ENCODE measurements around the gene SARS1.

The SARS1 gene

DNA sequence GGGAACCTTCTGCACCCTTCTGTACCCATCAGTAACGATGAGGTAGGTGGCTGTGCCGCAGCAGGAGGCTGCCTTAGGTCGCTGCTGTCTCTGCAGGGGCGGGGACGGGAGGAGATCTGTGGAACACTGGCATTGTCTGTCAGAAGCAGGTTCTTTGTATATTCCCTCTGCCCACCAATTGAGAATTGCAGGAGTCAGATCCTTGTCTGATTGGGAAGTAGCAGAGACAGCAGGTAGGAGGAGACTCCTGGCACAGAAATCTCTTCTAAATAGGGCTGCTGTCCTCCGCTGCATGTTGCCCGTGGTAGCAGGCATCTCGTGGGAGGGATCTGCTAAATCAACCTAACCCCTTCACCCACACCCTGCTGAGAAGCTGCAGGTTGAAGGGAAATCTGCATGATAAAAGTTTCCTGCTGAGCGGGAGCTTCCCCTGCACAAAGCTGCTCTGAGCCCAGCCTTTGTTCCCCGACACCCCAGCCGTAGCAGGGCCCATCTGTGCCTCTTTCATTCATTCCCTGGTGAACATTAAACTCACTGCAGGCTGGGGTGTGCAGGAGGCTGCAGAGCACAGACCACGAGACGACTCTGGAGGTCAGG lies 15.9 kb downstream of the SARS1 start:
- DNase-seq: peak; percentile 68 to 86

DNA sequence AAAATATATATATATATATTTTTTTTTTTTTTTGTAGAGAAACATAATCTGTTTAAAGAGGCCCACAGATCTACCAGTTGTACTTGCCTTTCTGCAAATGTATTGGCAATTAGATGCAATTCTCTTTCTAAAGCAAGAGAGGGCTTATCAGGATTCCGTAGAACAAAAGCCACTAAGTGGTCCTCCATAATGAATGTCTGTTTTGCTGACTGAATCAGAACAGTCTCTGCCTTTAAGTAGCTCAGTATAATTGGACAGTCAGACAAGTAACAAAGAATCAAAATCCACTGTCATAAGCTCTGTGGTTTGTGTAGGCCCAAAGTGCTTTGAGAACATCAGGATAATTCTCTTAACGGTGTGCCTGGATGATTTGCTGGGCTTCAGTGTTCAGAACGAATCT lies 17.3 kb downstream of the SARS1 start:
- no peak for DNase-seq

DNA sequence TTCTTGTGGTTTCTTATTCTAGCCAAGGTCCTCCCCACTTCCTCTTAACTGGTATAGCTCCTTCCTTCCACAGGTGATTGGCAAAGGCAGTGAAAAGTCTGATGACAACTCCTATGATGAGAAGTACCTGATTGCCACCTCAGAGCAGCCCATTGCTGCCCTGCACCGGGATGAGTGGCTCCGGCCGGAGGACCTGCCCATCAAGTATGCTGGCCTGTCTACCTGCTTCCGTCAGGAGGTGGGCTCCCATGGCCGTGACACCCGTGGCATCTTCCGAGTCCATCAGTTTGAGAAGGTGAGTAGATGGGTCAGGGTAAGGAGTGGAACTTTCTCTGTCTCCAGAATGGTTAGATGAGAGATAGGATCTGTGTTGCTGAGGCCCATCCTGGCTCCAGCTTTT lies 21.4 kb downstream of the SARS1 start:
- no peak for DNase-seq

DNA sequence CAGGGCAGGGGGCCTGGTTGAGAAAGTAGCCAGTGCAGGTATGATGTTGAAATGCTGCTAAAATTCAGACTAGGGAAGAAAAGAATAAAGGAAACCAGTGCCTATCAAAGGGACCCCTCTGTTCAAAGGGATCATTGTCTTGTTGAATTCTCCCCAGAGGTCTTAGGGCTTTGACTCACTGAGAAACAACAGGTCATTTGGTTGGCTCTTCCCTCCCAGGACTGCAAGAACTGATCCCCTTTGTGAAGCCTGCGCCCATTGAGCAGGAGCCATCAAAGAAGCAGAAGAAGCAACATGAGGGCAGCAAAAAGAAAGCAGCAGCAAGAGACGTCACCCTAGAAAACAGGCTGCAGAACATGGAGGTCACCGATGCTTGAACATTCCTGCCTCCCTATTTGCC lies 23.8 kb downstream of the SARS1 start:
- DNase-seq: no peak

DNA sequence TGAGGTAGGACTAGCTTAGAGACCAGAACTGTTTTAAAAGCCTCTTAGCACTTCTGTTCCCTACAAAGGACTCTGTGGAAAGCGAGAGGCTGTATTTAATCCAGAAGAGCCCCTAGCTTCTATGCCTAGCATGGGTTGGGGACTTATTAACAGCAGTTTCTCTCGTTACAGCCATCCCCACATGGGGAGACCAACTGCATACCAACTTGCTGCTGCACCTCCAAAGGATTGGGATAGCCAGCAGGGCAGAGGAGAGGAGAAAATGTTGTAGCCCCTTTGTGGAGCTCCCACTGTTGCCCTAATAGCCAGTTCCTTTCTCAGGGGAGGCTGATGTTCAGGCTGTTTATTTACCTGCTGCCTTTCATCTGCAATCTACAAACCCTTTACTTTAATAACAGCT lies 24.7 kb downstream of the SARS1 start:
- DNase-seq: no peak

DNA sequence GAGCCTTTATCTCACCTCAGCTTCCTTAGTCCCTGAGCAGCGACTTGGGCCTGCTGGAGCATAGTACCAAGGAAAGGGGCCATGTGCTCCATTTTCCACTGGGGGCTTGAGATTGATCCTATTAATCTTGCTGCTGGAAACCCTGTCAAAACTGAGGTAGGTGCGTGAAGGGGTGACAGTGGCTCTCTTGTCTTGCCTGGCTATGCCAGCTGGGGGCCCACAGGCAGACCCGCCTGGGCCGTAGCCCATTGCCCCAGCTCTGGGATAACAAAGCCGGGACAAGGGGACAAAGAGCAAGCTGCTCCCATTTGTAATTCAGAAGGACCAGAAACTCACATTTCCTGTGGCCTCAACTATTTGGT lies 25.3 kb downstream of the SARS1 start:
- no peak for DNase-seq

DNA sequence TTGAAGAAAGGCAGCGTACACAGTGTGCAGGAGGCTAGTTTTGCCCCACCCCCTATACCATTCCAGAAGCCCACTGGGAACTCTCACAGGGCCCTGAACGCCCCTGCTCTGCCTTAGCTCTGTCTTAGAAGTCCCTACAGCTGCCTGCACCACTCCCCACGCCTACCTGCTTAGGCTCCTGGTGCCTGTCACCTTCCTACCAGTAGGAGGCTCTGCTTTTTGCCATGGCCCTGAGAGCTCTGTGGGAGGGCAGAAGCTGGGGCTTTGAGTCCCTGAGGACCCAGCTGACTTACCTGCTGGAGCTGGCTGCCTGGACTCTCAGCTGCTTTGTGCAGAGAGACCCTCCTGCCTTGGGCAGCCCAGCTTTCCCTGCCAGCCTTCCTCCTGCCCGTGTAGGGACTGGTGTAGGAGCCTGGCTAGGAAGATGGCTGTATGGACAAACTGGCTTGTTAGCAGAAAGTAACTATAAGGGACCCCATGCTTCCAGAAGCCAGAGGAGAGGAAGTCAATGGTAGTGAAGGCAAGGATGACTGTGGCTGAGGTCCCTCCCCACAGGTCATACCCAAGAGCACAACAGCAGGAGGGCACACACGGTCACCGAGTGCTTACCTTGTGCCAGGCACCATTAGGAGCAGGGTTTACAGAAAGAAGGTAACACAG lies 25.8 kb downstream of the SARS1 start:
- DNase-seq: peak in 1 of 2 experiments; percentile 27

DNA sequence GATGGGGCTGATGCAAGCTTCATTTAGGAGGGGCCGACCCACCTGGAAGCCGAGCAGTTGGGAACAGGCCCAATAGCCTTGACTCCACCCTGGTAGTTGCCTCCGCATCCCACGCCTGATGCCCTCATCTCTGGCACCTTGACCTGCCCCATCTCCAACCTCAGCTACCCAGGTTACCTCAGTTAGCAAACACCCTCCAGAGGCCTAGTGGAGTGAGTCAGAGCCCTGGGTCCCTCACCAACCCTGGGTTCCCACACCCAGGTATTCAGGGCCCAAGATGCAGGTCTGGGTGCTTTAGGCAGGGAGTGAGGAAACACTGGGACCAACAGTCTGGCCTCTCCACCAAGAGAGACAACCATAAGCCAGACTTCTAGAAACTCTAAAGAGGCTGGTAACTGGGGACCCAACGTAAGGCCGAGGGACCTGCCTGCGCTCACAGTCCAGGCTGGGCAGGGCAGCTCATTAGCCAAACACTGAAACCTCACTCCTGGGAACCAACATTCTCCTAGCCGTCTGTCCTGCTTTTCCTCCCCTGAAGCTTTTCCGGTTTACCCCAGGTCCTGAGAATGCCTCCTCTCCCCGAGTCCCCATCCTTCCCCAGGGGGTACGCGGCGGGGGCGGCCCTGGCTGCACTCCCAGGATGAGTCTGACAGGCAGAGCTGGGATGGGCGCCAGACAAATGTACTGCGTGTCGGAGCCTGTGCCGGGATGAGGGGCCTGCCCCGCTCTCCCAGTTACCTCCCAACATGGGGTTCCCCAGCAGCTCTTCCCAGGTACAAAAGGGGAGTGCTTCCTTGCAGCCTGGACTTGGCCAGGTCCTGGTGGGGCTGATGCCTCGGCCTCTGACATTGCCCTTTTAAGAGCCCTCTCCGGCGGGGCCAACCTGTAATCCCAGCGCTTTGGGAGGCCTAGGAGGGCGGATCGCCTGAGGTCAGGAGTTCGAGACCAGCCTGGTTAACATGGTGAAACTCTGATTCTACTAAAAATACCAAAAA lies 26.7 kb downstream of the SARS1 start:
- peak; percentile 60 to 70 for DNase-seq

DNA sequence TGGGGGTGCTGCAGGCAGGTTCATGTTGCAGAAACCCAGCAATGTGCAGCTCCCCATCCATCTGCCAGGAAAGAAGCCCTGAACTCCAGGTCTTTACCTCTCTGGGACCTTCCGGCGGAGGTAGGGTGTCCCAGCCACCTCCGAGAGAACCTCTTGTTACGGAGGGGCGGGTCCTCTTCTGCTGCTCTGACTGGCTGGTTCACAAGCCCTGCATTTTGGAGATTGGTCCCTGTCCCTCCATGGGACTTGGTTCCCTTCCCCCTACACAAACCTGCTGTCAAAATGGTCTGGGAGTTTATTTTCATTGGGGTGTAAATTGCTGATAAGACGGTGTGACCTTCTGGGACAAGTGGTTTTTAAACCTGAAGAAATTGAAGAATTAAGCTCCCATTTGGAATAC lies 27.6 kb downstream of the SARS1 start:
- no peak for DNase-seq

DNA sequence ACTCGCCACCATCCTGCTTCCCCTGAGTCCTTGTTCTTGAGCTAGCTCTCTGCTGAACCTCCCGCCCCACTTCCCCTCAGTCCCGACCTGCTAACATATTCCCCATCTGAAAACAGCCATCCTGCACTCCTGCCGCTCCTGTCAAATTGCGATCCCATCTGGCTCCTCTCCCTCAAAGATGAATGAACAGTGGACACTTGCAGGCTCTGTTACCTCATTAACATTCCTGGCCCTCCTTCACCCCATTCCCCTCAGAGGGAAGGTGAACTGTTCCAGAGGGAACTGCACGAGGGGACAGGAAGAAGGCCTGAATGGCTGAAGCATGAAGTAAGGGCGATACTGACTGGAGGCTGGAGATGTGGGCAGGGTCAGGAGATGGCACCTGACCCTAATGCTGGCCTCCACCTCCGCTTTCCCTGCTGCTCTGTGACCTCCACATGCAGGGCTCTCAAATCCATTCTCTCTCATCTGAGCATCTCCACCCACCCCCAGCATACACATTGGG lies 28.2 kb downstream of the SARS1 start:
- DNase-seq: no peak

DNA sequence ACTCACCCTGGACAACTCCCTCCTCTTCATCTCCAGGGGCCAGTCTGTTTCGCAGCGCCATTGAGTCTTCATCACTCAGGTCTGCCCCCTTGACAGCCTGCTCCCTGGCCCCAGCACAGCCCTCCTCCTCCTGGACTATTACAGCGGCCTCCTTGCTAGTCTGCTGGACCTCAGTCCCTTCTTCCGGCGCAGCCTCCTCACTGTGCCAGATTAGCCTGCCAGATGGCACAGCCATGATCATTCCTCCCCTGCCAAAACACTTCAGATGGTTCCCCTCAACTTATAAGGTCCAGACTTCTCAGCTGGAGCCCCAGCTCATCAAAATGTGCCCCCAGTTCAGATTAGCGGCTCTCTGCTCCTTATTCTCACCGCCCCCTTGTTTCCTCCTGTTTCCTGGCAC lies 28.7 kb downstream of the SARS1 start:
- DNase-seq: no peak

DNA sequence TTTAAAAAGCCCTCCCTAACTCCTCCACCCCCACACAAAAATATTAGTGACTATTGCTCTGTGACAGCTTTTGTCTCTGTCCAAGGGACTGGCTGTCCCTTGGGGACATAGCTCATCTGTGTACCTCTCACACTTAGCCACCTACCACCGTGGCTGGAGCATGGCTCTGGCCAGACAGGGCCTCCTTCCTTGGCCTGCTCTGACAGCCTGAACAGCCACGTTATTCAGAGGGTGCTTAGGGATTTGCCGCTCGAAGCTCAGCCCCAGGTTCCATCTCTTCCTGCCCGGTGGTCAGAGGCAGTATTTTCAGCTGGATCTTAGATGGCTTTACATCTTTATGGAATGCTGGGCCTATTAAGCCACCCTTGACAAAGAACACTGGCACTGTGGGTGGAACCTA lies 29.5 kb downstream of the SARS1 start:
- DNase-seq: no peak

DNA sequence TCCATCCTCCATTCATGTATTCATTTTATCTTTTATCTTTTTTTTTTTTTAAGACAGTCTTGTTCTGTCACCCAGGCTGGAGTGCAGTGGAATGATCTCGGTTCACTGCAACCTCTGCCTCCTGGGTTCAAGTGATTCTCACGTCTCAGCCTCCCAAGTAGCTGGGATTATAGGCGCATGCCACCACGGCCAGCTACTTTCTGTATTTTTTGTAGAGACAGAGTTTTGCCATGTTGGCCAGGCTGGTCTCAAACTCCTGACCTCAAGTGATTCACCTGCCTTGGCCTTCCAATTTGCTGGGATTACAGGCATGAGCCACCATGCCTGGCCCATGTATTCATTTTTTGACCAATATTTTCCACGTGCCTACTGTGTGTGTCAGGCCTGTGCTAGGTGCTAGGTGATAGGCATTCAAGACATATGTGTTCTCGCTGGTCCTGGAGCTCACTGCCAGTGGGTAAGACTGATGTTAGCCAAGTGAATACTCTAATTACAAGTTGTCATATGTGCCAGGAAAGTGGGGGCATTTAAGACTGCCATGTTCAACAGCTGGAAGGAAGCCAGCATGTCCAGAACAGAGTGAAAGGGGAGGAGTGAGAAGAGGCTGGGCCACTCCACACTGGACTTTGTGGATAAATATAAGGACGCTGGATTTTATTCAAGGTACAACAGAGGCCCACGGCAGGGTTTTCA lies 30.3 kb downstream of the SARS1 start:
- no peak for DNase-seq

DNA sequence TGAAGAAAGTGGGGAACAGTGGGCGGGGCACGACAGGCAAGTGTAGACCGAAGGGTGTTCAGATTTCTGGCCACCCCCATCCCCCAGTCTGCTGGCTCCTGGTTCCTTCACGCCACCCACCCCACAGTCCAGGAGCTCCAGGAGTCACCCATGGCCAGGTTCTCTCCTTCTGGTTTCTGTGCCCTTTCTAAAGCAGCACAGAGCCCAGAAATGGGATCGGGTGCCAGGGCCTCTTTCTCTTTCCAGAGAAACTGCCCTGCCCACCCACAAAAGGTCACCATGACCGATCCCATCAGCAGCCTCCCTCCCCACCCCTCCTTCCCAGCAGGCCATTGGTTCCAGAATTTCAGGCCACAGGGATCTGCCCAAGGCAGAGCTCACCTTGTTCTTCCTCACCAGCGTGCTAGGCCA lies 32.4 kb downstream of the SARS1 start:
- no peak for DNase-seq

DNA sequence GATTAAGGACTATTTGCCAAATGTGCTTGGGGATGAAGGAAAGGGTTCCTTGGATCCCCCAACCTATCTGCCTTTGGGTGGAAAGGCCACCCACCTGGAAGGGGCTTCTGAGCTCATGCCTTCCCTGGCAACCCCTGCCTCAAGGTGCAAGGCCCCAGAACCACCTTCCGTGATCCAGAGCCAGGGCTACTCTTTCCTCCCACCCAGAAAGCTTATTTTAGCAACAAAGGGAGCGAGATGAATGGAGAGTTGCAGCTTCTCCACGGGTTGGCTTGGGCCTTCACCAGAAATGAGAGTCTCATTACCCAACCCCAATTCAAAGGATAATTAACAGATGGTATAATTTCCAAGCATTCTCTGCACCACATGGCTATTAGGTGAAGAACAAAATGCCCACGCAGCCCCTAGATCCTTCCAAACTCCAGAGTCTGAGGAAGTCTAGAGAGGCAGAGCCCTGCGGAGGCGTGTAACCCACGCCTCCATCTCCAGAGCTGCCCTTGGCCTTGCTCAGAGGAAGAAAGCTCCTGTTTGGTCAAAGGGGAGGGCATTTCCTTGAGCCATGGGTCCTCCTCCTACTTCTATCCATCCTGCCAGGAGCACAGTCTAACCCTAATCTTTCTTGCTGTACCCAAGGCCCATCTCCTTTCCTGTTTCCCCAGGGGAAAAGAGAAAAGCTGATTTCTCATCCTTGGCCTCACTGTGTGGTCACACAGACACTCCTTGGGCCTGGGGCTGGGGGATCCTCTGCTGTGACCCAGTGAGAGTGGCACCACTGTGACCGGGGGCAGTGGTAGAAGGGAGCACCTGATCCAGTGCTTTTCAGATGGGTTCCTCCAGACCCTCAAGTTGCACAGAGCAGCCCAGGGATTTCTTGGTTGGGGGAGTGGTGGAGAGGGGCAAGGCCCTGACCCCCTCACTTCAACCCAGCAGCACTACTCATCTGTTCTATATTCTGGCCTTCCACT lies 34.0 kb downstream of the SARS1 start:
- DNase-seq: no peak

DNA sequence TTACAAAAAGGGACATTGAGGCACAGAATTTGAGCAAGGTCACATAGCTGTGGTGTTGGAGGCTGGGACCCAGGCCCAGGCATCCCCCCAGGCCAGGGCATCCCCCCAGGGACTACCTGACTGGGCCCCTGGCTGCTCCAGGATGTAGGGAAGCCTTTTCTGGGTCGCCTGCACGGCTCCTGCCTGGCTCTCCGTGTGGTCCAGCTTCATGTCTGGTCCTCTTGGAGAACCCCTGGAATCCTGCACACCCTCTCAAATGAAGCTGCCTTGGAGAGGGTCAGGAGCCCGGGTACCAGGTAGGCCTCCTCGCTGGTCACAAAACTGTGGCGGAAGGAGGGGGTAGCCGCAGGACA lies 34.7 kb downstream of the SARS1 start:
- DNase-seq: no peak

DNA sequence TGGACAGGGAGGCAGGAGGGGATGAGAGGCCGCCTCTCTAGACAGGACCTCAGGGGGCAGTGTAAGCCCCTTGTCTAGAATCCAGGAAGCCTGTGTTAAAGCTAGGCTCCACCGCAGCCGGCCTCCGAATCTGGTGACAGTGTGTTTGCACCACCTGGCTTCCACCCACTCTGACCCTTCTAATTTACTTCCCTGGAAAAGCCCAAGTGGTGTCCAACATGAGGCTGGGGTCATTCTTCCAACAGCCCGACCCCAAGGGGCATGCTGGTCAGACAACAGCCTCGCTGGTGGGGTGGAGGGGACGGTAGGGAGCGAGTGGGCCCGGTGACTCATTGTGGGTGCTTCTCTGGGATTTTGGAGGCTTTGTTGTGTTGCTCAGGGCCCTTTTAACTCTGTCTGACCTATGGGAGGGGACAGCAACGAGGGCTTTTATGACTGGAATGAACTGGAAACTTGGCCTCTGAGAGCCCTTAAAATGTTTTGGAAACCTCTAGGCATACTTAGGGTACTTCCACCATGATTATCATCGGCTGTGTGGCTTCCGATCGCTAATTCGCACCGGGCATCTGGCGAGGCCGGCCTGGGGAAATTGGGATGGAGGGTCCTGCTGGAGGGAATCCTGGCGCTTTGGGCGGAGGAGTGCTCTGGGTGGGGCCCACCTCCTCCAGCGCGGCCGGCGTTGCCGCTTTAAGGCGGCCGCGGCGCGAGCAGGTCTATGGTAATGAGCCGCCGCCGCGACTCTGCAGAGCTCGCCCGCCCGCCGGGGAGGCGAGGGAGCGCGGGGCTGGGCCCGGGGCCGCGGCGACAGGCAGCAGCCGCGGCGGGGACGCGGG lies 35.3 kb downstream of the SARS1 start, which contains the start of gene CELSR2:
CELSR2 (plus strand) TSS at position 743 of the 833 bp plus-strand sequence. CDS start 541 bp downstream, outside the sequence.
- peak; percentile 43 to 69 for DNase-seq

DNA sequence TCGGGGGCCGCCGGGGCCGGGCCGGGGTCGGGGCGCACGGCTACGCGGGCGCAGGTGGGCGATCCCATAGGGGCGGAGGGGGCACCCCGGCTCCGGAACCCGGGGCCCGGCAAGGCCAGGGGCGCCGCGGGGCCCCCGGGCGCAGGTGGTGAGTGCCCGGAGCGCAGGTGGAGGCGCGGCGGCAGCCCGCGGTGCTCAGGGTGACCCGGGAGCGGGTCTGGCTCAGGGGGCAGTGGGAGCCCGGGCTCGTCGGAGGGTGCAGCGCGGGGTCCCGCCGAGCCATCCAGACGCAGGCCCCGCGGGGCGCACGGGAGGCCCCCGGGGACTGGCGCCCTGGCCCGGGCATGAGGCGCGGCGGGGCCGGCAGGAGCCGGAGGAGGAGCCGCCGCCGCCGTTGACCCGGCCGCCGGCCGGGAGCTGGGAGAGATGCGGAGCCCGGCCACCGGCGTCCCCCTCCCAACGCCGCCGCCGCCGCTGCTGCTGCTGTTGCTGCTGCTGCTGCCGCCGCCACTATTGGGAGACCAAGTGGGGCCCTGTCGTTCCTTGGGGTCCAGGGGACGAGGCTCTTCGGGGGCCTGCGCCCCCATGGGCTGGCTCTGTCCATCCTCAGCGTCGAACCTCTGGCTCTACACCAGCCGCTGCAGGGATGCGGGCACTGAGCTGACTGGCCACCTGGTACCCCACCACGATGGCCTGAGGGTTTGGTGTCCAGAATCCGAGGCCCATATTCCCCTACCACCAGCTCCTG lies 36.1 kb downstream of the SARS1 start:
- no peak for DNase-seq

DNA sequence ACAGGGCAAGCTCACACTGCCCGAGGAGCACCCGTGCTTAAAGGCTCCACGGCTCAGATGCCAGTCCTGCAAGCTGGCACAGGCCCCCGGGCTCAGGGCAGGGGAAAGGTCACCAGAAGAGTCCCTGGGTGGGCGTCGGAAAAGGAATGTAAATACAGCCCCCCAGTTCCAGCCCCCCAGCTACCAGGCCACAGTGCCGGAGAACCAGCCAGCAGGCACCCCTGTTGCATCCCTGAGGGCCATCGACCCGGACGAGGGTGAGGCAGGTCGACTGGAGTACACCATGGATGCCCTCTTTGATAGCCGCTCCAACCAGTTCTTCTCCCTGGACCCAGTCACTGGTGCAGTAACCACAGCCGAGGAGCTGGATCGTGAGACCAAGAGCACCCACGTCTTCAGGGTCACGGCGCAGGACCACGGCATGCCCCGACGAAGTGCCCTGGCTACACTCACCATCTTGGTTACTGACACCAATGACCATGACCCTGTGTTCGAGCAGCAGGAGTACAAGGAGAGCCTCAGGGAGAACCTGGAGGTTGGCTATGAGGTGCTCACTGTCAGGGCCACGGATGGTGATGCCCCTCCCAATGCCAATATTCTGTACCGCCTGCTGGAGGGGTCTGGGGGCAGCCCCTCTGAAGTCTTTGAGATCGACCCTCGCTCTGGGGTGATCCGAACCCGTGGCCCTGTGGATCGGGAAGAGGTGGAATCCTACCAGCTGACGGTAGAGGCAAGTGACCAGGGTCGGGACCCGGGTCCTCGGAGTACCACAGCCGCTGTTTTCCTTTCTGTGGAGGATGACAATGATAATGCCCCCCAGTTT lies 36.9 kb downstream of the SARS1 start:
- no peak for DNase-seq
